HG03442 (cell line): ENCODE measurements around the gene MRM1.

Experiments used
- ATAC-seq: cut with Tn5 transposase; IDR thresholded peaks from one replicate; pipeline ENCODE4 v1.9.1; 2021; ENCODE audit warnings: mild to moderate bottlenecking, moderate library complexity; ENCODE audit not compliant: unreplicated experiment

The MRM1 gene

DNA sequence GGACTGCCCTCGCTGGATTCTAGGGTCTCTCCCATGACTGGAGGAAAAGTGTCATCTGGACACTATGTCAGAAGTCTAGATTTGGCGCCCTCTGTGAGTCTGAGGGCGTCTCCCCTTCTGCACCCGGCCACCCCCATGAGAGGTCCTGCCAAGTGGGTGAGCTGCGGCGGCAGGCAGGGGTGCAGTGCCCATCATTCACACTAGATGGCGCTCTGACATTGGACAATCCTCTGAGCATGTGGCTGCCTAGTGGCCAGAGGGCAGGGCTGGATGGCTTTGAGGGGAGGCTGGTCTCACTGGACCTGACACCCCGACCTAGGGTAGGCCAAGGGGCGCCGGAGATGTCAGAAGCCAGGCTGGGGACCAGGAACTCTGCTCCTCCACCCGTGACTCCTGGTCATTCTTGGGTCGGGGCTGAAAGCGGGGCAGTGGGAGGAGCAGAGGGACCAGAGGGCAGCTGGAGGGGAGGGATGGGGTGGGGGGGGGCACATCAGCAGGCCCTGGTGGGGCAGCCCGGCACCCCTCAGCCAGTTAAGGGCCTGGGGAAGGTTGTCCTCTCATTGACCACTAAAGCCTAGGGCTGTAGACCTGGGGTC is 28.0 kb downstream of the MRM1 start:
- no peak for ATAC-seq

DNA sequence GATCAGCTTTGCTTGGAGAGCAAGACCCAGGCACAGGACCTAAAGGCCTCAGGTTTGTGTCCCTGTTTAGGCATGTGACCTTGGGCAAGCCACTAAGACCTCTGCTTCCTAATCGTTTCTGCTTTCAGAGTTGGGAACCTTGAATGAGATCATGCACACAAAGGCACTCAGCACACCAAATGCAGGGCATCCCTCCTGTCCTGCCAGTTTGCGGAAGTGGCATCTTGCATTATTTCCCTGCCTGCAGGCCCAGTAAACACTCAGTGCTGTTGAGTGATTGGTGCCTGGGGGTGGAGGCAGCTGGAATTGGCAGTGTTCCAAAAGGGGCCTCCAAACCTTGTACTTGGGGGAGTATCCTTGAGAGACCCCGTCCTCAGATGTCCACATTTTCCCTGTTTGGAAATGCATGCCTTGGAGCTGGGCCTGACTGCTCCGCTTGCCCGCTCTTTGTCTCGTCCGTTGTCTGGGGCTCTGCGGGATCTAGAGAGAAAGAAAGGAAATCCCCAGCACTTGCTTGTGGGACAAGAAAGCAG is 28.7 kb downstream of the MRM1 start:
- no peak for ATAC-seq

DNA sequence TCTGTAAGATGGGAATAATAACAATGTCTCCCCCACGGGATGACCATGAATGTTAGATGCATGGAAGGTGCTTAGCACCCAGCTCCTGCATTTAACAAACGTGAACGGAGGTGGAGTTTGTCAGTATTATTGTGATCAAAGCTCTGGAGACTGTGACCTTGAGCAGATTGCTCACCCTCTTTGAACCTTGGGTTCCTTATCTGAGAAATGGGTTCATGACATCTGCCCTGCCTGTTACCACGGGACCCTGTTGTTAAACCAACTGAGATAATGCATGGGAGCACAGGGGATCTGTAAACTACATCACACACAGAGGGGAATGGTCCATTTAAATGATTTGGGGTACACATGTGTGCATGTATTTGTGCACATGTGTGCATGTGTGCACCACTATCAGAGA is 29.6 kb downstream of the MRM1 start:
- ATAC-seq = no peak

DNA sequence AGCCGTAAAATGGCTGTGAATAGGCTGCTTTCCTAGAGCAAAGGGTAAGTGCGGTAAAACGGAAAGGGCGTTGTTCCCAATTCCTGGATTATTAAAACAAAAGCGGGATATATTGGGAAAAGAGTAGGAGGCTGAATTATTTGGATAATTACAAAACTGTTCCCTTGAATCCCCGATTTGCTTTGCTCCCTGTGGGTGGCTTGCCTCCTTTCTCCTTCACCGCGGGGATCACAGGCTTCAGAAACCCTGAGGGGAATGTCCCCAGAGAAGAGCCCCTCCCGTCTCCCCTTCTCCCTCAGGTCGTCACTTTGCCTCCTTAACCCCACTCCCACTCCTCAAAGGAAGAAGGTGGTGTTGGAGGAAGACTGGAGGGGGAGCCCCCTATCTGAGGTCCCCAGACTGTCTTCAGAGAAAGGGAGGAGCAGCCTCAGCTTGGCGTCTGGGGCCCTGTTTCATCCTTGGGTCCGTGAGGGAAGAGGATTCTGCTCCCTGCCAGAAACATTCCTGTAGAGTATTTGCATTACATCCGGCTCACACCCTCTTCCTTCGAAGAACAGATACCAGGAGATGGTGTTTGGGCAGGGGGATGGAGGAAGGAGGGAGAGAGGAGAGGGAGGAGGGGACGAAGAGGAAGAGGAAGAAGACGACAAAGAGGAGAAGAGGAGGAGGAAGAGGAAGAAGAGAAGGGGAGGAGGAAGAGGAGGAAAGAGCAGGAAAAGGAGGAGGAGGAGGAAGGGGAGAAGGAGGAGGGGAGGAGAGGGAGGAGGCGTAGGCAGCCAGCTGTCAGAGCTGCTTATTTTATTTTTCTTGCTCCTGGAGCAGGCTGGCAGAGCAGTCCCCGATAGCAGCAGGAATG is 31.8 kb downstream of the MRM1 start:
- ATAC-seq = no peak

DNA sequence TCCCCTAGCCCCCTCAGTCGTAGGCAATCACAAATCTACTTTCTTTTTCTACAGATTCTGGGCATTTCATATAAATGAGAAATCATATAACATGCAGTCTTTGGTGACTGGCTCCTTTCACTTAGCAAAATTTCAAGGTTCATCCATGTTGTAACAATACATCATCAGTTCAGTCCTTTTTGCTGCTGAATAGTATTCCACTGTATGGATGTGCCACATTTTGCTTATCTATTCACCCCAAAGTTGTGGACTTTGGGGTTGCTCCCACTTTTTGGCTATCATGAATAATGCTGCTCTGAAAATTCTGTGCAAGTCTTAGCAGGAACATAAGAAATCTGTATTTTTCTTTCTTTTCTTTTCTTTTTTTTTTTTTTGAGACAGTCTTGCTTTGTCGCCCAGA is 39.0 kb downstream of the MRM1 start:
- no peak for ATAC-seq

DNA sequence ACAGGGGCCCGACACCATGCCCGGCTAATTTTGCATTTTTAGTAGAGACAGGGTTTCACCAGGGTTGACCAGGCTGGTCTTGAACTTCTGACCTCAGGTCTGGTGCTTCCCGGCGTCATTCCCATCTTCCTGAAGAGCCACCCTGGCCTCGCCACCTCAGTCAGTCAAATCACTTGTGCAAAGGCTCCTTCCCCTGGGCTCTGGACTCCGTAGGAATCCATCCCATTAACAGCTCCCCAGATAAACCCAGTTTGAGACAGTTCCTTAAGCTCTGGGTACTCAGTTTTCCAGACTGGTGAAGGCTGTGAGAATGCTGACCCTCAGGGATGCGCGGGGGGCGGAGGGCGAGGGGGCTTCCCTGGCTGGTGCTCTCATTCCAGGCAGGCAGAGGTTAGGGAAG is 39.5 kb downstream of the MRM1 start:
- no peak for ATAC-seq

DNA sequence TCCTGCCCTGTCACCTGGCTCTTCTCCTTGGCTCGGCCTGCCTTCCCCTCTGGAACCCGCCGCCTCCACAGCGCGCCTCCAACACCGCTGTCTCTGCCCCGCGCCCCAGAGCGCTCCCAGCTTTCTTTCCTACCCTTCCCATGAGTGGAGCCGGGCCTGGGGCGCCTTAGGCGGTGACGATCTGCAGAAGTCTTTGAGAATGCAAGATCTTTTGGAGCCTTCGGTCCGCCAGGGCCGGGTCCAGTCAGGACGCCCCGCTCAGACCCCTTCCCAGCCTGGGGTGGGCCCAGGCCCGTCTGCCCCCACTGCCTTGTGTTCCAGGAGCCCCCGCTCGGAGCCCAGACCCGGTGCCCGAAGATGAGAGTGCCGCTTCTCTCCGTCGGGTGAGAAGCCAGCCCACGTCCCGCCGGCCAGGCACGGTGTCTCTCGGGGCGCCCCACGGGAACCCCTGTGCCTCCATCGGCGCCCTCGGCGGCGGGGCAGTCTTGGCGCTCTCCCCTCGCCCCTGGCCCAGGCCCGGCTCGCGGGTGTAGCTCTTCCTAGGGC is 40.0 kb downstream of the MRM1 start:
- no peak for ATAC-seq

DNA sequence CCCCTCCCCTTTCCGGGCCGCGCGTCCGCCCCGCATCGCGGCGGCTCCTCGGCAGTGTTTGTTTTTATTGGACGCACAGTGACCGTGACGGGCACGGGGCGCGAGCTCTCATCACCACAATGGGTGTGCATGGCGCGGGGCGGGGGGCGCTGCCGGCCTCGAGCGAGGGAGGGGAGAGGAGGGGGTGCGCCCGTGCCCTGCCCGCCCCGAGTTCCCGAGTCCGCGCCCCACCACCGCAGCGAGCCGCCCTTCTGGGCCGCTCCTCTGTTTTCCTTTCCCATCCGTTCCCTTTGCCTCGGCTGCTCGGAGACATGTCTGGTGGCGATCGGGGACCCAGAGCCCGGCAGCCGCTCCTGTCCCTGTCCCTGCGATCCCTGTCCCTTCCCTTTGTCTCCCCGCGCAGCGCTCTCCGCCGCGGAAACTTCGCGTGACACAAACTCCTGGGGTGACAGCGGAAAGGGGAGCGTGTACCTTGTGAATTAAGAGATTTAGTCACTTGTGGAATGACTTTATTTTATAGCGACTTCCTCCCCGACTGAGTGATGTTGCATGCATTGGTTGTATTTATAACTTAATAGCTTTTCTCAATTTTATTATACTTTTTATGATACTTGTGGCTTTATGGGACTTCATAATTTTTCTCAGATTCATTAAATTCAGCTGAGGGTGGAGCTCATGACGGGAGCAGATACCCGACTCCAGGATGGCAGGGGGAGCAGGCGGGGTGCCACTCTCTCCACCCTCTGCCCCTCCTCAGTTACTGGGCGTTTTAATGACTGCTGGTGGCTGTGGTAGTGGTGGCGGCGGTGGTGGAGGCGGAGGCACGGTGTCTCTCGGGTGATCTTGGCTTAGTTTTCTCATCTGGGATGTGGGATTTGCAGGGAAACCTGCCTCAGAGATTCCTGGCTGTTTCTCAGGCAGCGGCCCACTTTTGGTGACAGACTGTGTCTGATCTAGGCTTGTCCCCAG is 40.8 kb downstream of the MRM1 start:
- no peak for ATAC-seq

DNA sequence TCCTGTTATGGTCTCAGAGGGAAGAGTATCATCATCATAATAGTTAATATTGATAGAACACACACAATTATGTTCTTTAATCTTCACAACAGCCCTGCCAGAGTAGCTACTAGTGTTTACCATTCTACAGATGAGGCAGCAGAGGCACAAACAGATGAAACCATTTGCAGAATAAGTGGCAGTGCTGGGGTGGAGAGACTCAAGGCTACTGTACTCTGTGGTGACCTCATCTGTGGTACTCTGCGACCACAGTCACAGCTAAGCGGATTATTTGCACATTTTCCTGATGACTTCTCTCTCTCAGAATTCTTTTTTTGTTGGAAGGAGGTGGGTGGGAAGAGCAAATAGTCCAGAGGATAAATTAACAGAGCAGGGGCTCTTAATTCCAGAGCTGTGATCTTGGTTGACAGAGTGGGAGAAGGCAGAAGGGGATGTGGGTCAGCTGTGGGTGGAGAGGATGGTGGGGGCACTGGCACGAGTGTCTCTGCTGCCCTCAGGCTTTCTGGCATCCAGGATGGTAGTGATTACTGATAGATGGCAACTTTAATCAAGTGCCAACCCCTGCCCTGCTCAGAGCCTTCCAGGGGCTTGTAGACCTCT is 41.8 kb downstream of the MRM1 start:
- ATAC-seq = no peak

DNA sequence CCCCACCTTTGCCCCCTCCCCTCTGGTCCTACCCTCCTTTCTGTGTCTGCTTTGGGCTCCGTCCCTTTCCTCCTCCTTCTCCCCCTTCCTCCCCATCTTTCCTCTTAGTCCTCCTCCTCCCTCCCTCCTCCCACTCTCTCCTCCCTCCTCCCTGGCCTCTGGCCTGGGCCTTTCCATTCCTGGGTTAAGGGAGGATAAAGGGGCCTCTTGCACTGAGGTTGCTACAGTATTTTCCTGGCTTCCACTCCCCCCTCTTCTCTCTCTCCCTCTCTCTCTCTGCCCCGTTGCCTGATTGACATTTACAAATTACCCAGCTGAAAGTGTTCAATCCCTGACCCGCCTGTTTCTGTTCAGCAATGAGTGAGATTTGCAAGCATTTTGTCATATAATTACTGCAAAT is 44.0 kb downstream of the MRM1 start:
- no peak for ATAC-seq

DNA sequence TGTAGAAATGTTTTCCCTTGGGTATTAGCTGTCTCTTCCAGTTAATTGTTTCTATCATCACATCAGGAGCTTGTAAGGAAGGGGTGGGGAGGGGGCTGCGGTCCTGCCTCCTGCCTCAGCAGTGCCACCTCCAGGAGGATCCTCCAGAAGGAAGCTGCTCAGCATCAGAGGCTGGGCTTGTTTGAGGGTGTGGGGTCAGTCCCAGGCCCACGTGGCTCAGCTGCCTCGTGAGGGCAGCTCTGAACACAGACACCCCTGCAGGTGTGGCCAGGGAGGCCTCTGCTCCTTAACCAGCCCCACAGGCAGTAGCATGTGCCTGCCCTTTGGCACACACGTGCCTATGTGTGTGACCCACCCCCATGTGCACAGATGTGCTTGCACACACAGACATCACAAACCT is 46.3 kb downstream of the MRM1 start:
- ATAC-seq = no peak

DNA sequence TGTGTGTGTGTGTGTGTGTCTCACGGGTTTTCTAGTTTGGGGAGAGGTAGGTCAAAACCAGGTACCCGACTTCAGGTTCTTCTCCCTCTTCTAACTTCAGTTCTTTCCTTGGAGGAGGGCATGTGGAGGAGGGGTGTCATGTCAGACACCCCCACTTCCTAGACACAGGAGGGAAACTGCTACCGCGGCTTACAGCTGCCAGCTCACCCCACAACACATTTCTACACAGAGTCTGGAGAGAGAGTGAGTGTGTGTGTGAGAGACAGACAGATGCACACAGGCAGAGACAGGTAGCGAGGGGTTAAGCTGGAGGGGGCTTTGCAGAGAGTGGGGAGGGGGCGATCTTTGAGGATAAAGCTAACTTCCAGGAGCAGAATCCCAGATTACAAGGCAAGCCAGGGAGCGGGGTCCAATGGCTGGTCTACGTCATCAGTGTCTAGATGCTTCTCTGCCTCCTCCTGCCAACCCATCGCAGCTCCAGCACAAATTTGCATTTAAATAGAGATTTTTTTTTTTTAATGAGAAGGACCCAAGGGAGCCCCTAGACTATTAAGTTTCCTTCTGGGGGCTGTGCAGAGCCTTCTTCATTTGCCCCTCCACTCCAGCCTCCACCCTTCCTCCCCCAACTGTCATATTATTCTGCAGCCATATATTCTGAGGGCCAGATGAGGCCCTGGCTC is 48.9 kb downstream of the MRM1 start:
- no peak for ATAC-seq

DNA sequence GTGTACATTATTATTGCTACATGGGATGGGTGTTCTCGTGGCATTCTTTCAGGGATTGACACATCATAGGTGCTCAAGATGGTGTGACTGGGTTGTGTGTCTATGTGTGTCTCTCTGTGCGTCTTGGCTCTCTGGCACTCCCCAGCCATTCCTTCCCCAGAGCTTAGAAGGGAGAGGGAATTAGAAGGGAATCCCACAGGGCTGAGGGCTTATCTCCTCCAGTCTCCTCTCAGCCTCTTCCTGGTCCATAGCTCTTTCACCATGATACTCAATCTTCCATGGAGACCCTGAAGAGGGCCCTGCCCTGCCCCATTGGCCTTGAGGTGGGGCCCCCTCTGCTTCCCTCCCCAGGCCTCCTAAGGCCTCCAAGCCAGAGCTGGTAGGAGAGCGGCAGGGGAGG is 52.0 kb downstream of the MRM1 start:
- ATAC-seq = no peak

DNA sequence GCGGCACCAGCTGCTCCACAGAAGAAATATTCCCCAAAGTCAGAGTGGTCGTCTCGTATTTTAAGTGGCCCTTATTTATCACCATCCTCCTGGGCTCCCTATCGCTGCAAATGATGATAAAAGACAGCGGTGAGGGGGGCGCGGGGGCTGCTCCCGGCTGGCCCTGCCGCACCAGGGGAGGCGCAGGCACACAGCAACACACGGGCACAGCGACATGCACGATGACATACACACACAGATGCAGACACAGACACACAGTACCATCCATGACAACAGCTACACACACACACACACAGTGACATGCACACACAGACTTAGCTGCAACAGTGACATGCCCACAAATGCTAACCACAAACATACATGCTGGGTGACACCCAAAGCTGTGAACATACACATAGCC is 52.5 kb downstream of the MRM1 start:
- ATAC-seq = no peak

DNA sequence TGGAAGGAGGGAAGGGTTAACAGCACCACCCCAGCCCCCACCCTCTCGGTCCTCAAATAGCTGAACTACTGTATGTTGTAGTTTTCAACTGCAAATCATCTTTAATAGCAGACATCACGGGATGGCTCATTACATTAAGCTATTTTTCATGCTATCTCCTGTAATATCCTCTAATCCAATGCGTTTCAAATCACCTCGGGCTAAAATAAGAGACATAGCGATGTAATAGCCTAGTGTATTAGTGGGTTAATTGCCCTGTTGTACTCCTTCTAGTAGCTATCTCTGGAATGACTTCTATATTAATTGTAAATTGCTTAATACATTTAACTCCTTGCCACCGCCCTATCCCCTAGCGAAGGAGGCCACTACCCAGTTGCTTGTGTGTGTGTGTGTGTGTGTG is 54.3 kb downstream of the MRM1 start:
- no peak for ATAC-seq

DNA sequence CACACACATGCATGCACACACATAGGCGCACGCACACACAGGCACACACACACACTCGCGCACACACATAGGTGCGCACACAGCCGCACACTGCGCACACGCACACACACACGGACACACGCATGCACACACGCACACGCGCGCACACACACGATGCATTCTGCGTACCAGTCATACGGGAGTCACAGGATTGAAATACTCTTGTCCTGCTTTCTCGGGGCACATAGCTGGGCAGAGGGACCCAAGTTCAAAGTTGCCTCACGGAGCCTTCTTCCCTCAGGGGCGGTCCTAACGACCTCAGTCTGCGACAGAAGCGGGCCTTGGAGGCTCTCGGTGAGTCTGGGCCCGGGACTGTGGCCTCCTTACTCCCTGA is 56.0 kb downstream of the MRM1 start:
- no peak for ATAC-seq

DNA sequence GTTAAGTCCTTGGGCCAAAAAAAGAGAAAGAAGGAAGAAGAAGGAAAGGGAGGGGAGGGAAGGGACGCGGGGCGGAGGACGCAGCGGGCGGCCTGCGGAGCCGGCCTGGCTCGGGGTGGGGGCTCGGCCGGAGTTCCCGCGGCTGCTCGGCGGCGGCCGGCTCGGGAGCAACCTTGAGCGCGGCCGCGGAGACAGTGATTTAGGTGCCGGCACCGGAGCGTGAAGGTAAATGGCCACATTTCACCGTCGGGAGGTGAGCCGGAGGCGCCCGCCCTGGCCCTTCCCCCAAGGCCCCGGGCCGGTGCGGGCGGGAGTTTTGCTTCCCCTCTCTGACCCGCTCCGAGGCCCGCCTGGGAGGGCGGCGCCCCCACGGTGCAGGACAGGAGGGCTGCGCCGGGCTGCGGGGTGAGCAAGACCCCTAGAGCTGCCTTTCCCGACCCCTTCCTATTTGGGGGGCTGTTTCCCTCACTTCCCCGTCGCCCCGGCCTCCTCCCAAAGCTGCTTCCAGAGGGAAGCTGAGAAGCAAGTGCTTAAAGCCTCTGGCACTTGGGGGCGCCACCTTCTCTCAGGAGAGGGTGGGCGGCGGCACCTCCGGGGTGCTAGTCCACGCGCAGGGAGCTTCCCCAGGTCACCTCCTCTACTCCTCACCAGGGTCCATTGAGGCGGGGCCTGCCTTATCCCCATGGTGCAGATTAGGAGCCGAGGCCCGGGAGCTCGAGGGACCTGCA is 56.5 kb downstream of the MRM1 start:
- no peak for ATAC-seq
